ENCODE data around the gene ZBTB4.

GRCh38 chr17:7496470-7497183 is 17.2 kb upstream of the ZBTB4 start:
- TF ChIP-seq CTCF (IDR thresholded peaks at IDR 0.05 in 2 of 3, conservative IDR thresholded peaks at IDR 0.05 in 1 of 3; ENCODE audit: borderline replicate concordance in 1 of 3, insufficient read depth in 1 of 3, low read depth in 2 of 3, low read length in 2 of 3) (no peak), RAD21 (IDR thresholded peaks at IDR 0.05; ENCODE audit: low read depth) (no peak), EZH2 (IDR thresholded peaks at IDR 0.05) (no peak), POLR2A (IDR thresholded peaks at IDR 0.05; ENCODE audit: borderline replicate concordance, extremely low read depth, insufficient read depth, insufficient read length) (no peak), REST (IDR thresholded peaks at IDR 0.05; ENCODE audit: low read depth) (no peak), SP1 (IDR thresholded peaks at IDR 0.05; ENCODE audit: low read depth) (no peak)

All from HCT116 (cell line).